Upper lobe of left lung (tissue), 4 donors: ENCODE results near the gene FARP1.

Source experiments
- POLR2A ChIP-seq, 4 donors: fragments of 450-650 bp; IDR thresholded peaks; one replicate each; pipeline ENCODE4 v1.5.1; 2016 to 2017; ENCODE audit warnings: antibody characterized with exemption in 4 of 4, mild to moderate bottlenecking in 2 of 4
- TF ChIP-seq, protein P1 (sequence below), 6 experiments: fragments of 450-650 bp in 4 of 6; fragments of 200-600 bp in 2 of 6; sonication (generic) in 2 of 6; IDR thresholded peaks; one replicate each; pipeline ENCODE4 v1.5.1; 2016 to 2019; ENCODE audit warnings: antibody characterized with exemption in 6 of 6

DNA sequence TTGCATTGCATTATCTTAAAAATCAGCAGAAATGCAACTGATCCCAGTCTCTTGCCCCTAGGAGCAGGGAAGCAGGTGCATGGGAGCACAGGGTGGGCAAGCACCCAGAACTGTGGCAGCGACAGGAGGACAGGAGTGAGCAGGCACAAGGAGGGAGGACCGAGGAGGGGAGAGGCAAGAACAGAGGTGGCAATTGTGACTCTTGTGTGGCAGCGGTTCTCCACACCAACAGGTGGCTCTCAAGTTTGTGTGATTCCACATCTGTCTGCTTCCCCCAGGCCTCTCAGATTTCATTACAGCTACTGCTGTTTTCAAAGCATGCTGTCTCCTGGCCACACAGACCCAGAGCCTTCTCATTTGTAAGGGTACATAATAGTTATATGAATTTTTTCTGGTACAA is 325.5 kb downstream of the FARP1 start:
- TF ChIP-seq, protein P1, sequence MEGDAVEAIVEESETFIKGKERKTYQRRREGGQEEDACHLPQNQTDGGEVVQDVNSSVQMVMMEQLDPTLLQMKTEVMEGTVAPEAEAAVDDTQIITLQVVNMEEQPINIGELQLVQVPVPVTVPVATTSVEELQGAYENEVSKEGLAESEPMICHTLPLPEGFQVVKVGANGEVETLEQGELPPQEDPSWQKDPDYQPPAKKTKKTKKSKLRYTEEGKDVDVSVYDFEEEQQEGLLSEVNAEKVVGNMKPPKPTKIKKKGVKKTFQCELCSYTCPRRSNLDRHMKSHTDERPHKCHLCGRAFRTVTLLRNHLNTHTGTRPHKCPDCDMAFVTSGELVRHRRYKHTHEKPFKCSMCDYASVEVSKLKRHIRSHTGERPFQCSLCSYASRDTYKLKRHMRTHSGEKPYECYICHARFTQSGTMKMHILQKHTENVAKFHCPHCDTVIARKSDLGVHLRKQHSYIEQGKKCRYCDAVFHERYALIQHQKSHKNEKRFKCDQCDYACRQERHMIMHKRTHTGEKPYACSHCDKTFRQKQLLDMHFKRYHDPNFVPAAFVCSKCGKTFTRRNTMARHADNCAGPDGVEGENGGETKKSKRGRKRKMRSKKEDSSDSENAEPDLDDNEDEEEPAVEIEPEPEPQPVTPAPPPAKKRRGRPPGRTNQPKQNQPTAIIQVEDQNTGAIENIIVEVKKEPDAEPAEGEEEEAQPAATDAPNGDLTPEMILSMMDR (IDR thresholded peaks at IDR 0.05), result no peak
- no peak for TF ChIP-seq POLR2A (IDR thresholded peaks at IDR 0.05)
